GM21576 (cell line): ENCODE data around the gene MAG.

Experiments
- ATAC-seq: cut with Tn5 transposase; IDR thresholded peaks from one replicate; pipeline ENCODE4 v1.9.1; 2021; ENCODE audit warnings: mild to moderate bottlenecking, moderate library complexity; ENCODE audit not compliant: unreplicated experiment

The MAG gene

GRCh38 chr19:35291916-35292315, at the start of gene MAG:
Gene MAG (plus strand): TSS chr19:35292161. CDS start chr19:35295409, 3,248 bp downstream.
- ATAC-seq: no peak

- no peak for ATAC-seq
Observed at GRCh38 chr19:35246466-35247092, 45.4 kb upstream of the MAG start.

GRCh38 chr19:35247526-35248309, 44.2 kb upstream of the MAG start:
- ATAC-seq: peak; percentile 54

GRCh38 chr19:35248310-35249145, 43.4 kb upstream of the MAG start, which contains the start of gene LSR:
Gene LSR (plus strand): TSS chr19:35249002. CDS start chr19:35249023, 21 bp downstream.
- ATAC-seq: peak; percentile 59

GRCh38 chr19:35249146-35249847, 42.7 kb upstream of the MAG start:
- no peak for ATAC-seq

GRCh38 chr19:35249848-35250711, 41.9 kb upstream of the MAG start:
- ATAC-seq: no peak

- ATAC-seq: no peak
Observed at GRCh38 chr19:35251456-35251855, 40.5 kb upstream of the MAG start.

GRCh38 chr19:35253316-35254286, 38.4 kb upstream of the MAG start:
- no peak for ATAC-seq

- ATAC-seq: no peak
Observed at GRCh38 chr19:35254341-35255297, 37.3 kb upstream of the MAG start.

- no peak for ATAC-seq
Observed at GRCh38 chr19:35256566-35256965, 35.4 kb upstream of the MAG start.

- ATAC-seq: no peak
Observed at GRCh38 chr19:35257113-35257461, 34.9 kb upstream of the MAG start.

- ATAC-seq: no peak
Observed at GRCh38 chr19:35260694-35261304, 31.2 kb upstream of the MAG start.

- no peak for ATAC-seq
Observed at GRCh38 chr19:35261356-35262100, 30.4 kb upstream of the MAG start.

- no peak for ATAC-seq
Observed at GRCh38 chr19:35262101-35262761, 29.7 kb upstream of the MAG start.

GRCh38 chr19:35264268-35265125, 27.5 kb upstream of the MAG start:
- no peak for ATAC-seq
